Activated CD4-positive, alpha-beta T cell treated with anti-CD3 and anti-CD28 coated beads, Interleukin-2, amount 50 U/mL, for 48 hours (primary cell): ENCODE measurements around the gene SHOX.
"Not testable (repeated sequence)": the region's sequence is repeated elsewhere in the genome, so short reads cannot be mapped to it uniquely, and the experiment has no call there.

Experiments
- DNase-seq, 2 experiments: peaks; one replicate each; pipeline ENCODE4 v3.0.0-alpha.2; 2020

The SHOX gene

DNA sequence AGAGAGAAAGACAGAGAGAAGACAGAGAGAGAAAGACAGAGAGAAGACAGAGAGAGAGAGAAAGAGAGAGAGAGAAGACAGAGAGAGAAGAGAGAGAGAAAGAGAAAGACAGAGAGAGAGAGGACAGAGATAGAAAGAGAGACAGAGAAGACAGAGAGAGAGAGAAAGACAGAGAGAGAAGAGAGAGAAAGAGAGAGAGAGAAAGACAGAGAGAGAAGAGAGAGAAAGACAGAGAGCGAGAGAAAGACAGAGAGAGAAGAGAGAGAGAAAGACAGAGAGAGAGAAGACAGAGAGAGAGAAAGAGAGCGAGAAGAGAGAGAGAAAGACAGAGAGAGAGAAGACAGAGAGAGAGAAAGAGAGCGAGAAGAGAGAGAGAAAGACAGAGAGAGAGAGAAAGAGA, 7.8 kb upstream of the SHOX start:
- not testable (repeated sequence) for DNase-seq

DNA sequence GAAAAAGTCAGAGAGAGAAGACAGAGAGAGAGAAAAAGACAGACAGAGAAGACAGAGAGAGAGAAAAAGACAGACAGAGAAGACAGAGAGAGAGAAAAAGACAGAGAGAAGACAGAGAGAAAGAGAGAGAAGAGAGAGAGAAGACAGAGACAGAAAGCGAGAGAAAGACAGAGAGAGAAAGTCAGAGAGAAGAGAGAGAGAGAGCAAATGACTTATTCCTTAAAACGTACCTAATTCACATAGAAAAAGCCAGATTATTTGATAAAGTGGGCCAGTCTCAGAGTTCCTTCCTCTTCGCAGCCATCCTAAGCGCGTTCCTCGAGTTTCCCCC, 7.4 kb upstream of the SHOX start:
- no peak for DNase-seq

DNA sequence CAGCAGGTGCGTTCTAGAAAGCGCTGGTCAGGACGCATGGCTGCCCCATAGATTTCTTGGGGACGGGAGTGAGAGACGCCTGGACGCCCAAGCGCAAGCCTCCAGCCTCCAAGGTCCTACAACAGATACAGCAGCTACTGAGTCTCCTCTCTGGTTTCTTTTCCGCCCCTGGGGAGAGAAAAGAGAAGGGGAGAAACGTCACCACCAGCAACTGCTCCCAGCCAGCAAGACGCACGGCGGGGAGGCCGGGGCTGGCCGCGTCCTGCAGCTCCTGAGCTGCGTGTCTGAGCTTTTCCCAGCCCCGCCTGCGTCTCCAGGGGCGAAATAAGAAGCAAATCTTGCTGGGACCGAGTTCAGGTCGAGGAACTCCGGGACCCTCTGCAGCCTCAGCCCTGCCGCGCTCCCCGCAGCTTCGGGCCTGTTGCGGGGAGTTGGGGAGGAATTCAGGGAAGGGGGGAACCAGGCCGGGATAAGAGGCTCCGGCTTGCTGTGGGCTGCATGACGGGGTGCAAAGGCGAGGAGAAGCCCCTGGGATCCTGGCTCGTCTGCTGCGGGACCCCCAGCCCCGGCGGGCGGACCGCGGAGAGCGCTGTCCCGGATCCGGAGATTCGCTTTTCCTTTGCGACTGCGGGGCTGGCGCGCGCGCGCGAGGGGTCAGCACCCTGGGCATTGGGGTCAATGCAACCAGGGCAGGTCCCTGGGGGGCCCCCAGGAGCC, 6.8 kb upstream of the SHOX start:
- DNase-seq: no peak

DNA sequence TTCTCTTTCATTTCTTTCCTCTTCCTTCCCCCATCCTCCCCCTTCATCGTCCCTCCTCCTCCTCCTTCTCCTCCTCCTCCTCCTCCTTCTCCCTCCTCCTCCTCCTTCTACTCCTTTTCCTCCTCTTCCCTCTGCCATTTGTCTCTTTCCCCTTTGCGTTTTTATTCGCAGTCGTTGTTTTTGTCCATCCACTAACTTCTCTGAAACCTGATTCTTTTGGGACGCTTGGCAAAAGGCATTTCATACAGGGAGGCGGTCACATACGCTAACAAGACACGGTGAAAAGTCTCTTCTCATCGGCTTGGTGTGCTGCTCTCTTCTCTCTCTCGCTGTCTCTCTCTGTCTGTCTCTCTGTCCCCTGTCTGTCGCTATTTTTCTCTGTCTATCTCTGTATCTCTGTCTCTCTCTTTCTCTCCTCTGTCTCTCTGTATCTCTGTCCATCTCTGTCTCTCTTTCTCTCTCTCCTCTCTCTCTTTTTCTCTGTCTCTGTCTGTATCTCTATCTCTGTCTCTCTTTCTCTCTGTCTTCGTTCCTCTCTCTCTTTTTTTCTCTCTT, 5.4 kb upstream of the SHOX start:
- DNase-seq: no peak

DNA sequence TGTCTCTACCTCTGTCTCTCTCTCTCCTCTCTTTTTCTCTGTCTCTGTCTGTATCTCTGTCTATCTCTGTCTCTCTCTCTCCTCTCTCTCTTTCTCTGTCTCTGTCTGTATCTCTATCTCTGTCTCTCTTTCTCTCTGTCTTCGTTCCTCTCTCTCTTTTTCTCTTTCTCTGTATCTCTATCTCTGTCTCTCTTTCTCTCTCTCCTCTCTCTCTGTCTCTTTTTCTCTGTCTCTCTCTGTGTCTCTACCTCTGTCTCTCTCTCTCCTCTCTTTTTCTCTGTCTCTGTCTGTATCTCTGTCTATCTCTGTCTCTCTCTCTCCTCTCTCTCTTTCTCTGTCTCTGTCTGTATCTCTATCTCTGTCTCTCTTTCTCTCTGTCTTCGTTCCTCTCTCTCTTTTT, 4.5 kb upstream of the SHOX start:
- DNase-seq: not testable (repeated sequence)

DNA sequence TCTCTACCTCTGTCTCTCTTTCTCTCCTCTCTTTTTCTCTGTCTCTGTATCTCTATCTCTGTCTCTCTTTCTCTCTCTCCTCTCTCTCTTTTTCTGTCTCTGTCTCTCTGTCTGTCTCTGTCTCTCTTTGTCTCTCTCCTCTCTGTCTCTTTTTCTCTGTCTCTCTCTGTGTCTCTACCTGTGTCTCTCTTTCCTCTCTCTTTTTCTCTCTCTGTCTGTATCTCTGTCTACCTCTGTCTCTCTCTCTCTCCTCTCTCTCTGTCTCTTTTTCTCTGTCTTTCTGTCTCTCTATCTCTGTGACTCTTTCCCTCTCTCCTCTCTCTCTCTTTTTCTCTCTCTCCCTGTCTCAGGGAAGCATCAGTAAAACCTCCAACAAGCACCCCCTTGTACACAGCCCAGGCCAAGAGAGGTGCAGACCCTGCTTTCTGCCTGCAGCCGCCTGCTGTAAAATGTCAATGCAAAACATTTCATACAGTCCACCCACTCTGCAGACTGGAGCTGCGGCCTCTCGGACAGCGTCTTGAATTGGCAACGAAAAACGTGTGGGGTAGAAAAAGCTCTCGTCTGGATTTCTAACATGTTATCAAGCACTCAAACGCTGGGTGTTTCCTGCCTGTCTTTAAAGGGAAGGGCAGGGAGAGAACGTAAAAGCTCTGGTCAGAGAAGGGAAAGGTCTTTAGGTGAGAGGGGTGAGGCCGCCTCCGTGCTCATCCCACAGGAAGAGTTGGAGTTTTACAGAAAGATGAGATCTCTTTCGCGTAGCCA, 3.7 kb upstream of the SHOX start:
- DNase-seq: no peak

DNA sequence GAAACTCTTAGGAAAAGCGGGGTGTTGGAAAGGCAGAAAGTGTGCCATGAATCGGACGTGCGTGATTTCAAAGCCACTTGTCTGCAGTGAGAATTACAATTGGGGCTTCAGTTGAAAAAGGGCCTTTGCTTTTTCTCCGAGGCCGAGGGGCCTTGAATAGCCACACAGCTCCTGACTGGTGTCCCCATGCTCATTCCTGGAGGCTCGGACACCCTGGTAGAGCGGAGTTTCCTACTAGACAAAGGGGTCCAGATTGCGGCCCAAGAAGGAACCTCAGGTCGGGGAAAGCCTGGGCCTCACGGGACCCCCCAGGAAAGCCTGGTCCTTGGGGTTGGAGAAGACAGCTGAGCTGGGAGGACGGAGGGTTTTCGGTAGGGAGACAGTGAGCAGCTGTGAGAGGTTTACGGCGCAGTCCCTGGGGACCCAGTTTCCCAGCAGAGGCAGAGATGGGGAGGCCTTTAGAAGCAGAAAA, 3.0 kb upstream of the SHOX start:
- DNase-seq: no peak

DNA sequence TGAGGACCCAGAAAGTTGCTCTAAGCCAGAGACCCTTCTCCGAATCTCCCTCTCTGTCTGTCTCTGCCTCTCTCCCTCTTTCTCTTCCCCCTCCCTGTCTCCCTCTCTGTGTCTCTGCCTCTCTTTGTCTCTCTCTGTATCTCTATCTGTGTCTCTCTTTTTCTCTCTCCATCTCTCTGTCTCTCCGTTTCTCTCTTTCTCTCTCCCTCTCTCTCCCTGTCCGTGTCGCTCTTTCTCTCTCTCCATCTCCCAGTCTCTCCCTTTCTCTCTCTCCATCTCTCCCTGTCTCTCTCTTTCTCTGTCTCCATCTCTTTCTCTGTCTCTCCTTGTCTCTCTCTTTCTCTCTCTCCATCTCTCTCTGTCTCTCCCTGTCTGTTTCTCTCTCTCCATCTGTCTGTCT, 2.6 kb upstream of the SHOX start:
- no peak for DNase-seq

DNA sequence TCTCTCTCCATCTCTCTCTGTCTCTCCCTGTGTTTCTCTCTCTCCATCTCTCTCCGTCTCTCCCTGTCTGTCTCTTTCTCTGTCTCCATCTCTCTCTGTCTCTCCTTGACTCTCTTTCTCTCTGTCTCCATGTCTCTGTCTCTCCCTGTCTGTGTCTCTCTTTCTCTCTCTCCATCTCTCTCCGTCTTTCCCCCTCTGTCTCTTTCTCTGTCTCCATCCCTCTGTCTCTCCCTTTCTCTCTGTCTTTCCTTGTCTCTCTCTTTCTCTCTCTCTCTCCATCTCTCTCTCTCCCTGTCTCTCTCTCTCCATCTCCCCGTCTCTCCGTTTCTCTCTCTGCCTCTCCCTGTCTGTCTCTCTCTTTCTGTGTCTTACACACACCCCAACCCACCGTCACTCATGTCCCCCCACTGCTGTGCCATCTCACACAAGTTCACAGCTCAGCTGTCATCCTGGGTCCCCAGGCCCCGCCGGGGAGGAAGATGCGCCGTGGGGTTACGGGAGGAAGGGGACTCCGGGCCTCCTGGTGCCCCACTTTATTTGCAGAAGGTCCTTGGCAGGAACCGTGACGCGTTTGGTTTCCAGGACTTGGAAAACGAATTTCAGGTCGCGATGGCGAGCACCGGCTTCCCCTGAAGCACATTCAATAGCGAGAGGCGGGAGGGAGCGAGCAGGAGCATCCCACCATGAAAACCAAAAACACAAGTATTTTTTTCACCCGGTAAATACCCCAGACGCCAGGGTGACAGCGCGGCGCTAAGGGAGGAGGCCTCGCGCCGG, 1.2 kb upstream of the SHOX start:
- no peak for DNase-seq

DNA sequence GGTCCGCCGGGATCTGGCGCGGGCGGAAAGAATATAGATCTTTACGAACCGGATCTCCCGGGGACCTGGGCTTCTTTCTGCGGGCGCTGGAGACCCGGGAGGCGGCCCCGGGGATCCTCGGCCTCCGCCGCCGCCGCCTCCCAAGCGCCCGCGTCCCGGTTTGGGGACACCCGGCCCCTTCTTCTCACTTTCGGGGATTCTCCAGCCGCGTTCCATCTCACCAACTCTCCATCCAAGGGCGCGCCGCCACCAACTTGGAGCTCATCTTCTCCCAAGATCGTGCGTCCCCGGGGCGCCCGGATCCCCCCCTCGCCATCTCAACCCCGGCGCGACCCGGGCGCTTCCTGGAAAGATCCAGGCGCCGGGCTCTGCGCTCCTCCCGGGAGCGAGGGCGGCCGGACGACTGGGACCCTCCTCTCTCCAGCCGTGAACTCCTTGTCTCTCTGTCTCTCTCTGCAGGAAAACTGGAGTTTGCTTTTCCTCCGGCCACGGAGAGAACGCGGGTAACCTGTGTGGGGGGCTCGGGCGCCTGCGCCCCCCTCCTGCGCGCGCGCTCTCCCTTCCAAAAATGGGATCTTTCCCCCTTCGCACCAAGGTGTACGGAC, 482 bp upstream of the SHOX start:
- DNase-seq: no peak

DNA sequence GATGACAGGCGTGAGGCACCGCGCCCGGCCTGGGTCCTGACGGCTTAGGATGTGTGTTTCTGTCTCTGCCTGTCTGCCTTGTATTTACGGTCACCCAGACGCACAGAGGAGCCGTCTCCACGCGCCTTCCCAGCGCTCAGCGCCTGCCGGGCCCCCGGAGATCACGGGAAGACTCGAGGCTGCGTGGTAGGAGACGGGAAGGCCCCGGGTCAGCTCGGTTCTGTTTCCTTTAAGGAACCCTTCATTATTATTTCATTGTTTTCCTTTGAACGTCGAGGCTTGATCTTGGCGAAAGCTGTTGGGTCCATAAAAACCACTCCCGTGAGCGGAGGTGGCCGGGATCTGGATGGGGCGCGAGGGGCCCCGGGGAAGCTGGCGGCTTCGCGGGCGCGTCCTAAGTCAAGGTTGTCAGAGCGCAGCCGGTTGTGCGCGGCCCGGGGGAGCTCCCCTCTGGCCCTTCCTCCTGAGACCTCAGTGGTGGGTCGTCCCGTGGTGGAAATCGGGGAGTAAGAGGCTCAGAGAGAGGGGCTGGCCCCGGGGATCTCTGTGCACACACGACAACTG, 1.3 kb downstream of the SHOX start:
- no peak for DNase-seq

DNA sequence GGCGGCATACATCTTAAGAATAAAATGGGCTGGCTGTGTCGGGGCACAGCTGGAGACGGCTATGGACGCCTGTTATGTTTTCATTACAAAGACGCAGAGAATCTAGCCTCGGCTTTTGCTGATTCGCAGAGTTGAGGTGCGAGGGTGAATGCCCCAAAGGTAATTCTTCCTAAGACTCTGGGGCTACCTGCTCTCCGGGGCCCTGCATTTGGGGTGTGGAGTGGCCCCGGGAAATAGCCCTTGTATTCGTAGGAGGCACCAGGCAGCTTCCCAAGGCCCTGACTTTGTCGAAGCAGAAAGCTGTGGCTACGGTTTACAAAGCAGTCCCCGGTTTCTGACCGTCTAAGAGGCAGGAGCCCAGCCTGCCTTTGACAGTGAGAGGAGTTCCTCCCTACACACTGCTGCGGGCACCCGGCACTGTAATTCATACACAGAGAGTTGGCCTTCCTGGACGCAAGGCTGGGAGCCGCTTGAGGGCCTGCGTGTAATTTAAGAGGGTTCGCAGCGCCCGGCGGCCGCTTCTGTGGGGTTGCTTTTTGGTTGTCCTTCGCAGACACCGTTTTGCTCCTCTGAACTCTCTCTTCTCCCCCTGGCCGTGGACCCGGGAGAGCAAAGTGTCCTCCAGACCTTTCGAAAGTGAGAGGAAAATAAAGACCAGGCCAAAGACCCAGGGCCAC, 1.9 kb downstream of the SHOX start:
- no peak for DNase-seq

DNA sequence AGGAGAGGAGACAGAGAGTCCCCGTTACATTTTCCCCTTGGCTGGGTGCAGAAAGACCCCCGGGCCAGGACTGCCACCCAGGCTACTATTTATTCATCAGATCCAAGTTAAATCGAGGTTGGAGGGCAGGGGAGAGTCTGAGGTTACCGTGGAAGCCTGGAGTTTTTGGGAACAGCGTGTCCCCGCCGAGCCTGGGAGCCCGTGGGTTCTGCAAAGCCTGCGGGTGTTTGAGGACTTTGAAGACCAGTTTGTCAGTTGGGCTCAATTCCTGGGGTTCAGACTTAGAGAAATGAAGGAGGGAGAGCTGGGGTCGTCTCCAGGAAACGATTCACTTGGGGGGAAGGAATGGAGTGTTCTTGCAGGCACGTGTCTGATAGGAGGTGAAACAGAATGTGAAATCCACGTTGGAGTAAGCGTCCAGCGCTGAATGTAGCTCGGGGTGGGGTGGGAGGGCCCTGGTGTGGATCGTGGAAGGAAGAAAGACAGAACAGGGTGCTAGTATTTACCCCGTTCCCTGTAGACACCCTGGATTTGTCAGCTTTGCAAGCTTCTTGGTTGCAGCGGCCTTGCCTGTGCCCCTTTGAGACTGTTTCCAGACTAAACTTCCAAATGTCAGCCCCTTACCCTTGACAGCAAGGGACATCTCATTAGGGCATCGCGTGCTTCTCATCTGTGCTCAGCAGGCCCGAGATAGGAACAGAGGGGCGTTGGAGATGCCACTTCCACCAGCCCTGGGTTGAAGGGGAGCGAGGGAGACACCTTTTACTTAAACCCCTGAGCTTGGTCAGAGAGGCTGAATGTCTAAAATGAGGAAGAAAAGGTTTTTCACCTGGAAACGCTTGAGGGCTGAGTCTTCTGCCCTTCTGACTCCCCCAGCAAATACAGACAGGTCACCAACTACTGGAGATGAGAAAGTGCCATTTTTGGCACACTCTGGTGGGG, 2.7 kb downstream of the SHOX start:
- DNase-seq: no peak

DNA sequence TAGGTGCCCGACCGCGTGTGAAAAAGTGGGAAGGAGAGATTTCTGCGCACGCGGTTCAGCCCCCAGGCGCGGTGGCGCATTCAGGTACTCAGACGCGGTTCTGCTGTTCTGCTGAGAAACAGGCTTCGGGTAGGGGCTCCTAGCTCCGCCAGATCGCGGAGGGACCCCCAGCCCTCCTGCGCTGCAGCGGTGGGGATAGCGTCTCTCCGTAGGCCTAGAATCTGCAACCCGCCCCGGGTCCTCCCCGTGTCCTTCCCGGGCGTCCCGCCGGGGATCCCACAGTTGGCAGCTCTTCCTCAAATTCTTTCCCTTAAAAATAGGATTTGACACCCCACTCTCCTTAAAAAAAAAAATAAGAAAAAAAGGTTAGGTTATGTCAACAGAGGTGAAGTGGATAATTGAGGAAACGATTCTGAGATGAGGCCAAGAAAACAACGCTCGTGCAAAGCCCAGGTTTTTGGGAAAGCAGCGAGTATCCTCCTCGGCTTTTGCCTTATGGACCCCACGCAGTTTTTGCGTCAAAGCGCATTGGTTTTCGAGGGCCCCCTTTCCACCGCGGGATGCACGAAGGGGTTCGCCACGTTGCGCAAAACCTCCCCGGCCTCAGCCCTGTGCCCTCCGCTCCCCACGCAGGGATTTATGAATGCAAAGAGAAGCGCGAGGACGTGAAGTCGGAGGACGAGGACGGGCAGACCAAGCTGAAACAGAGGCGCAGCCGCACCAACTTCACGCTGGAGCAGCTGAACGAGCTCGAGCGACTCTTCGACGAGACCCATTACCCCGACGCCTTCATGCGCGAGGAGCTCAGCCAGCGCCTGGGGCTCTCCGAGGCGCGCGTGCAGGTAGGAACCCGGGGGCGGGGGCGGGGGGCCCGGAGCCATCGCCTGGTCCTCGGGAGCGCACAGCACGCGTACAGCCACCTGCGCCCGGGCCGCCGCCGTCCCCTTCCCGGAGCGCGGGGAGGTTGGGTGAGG, 3.7 kb downstream of the SHOX start:
- no peak for DNase-seq

DNA sequence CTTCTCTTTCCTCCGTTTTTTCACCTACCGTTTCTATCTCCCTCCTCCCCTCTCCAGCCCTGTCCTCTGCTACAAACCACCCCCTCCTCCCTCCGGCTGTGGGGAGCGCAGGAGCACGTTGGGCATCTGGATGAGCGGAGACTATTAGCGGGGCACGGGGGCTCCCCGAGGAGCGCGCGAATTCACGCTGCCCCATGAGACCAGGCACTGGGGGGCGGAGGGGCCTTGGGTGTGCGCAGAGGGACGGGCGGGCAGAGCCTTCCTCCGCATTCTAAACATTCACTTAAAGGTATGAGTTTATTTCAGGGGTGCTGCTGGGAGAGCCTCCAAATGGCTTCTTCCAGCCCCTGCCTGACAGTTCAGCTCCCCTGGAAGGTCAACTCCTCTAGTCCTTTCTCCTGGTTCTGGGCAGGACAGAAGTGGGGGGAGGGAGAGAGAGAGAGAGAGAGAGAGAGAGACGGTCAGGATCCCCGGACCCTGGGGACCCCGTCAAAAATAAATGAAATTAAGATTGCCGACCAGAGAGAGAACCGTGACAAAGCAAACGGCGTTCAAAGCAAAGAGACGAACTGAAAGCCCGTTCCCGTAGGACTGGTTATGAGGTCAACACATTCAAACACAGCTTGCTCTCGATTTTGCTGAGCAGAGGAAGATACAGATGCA, 5.0 kb downstream of the SHOX start:
- DNase-seq: no peak

DNA sequence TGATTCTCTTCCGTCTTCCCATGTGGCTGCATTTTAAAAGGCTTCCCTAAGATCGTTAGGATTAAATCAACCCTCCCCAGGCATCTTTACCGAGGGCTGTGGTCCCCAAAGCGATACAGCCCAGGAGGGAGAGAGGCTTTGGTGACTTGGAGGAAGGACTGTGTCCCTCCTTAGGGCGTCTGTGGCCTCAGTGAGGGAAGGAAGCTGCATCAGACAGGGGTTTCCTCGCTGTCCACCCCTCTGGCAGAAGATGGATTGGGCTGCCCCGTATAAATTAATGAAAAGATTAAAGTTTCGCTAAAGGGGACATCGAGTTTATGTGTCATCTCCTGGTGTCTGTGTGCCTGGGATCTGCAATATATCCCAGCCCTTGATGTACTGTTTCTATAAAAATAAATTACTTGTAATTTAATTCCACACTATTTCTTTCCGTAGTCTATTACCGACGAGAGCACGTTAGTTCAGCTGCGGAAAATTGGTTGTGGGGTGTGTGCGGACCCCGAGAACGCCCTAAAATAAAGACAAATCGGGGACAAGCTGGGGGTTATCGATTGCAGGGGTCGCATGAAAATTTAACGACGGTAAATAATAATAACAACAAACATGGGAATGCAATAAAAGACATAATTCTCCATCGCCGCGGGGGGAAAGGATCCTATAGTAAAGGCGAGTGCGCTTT, 6.5 kb downstream of the SHOX start:
- no peak for DNase-seq

DNA sequence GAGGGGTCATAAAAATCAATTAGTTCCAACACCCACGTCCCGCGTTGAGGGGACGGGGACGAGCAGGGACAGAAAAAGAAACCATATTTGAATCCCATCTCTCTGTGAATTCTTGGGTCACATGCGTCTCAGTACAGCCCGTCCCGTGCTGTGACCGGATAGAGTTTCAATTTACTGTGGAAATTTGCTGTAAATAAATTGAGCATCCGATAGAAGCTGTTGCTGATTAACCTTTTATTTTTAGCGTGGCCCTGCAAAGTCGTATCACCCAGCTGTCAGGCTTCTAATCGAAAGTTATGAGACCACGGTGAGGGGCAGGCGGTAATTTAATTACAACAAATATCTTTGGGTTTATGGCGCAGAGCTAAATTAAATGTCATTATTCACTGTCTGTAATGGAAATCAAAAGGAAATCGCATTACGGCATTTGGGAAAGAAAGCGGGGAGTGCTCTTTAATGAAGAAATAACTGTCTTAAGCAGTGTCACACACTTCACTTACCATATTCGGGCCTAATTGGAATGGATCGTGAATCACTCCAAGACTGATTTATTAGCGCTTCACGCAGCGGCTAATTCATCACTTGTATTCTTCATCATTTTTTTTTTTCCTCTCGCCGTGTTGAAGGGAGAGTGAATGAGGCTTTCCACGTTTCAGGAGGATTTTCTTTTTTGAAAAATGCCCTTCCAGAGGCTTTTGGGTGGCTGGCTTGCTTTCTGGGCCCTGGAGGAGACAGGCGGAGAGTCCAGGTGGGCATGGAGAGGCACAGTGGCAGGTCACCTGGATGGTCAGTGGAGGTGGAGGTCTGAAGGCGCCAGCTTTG, 7.3 kb downstream of the SHOX start:
- DNase-seq: no peak
